HG03039 (cell line): Measurements from ENCODE around the gene LTA.
A peak's percentile ranks its signal among the peaks of the same experiment; 100 is the strongest.

Source experiments
- ATAC-seq: cut with Tn5 transposase; IDR thresholded peaks from one replicate; pipeline ENCODE4 v1.9.1; 2021; ENCODE audit warnings: mild to moderate bottlenecking, moderate library complexity; ENCODE audit not compliant: unreplicated experiment

The LTA gene

GRCh38 chr6:31572041-31572911 lies at the start of gene LTA:
Gene LTA (plus strand): TSS chr6:31572289. CDS start chr6:31572743, 454 bp downstream.
- ATAC-seq = peak; percentile 28

- ATAC-seq = no peak
Observed at GRCh38 chr6:31525553-31525931, 46.5 kb upstream of the LTA start.

- no peak for ATAC-seq
Observed at GRCh38 chr6:31525932-31526591, 46.0 kb upstream of the LTA start.

GRCh38 chr6:31528307-31528777 lies 43.7 kb upstream of the LTA start:
- no peak for ATAC-seq

- no peak for ATAC-seq
Observed at GRCh38 chr6:31528821-31529328, 43.2 kb upstream of the LTA start, which contains the start of gene MCCD1. Gene MCCD1 (plus strand): TSS chr6:31528962. CDS start chr6:31529015, 53 bp downstream.

GRCh38 chr6:31529329-31530150 lies 42.5 kb upstream of the LTA start:
- ATAC-seq = no peak

- no peak for ATAC-seq
Observed at GRCh38 chr6:31530659-31531058, 41.4 kb upstream of the LTA start.

- ATAC-seq = no peak
Observed at GRCh38 chr6:31531162-31531561, 40.9 kb upstream of the LTA start.

- ATAC-seq = no peak
Observed at GRCh38 chr6:31531771-31532643, 40.1 kb upstream of the LTA start.

GRCh38 chr6:31532644-31533454 lies 39.2 kb upstream of the LTA start:
- no peak for ATAC-seq

GRCh38 chr6:31533455-31533841 lies 38.6 kb upstream of the LTA start:
- no peak for ATAC-seq

- ATAC-seq = no peak
Observed at GRCh38 chr6:31534011-31534410, 38.1 kb upstream of the LTA start.

GRCh38 chr6:31534521-31535040 lies 37.5 kb upstream of the LTA start:
- no peak for ATAC-seq

- no peak for ATAC-seq
Observed at GRCh38 chr6:31535538-31536324, 36.4 kb upstream of the LTA start.

- no peak for ATAC-seq
Observed at GRCh38 chr6:31538805-31539400, 33.2 kb upstream of the LTA start.

- ATAC-seq = no peak
Observed at GRCh38 chr6:31540640-31541039, 31.4 kb upstream of the LTA start.

- no peak for ATAC-seq
Observed at GRCh38 chr6:31541059-31541657, 30.9 kb upstream of the LTA start.
